BLaER1 (cell line): ENCODE data around the gene SPP1.
"Not testable (repeated sequence)": the region's sequence is repeated elsewhere in the genome, so short reads cannot be mapped to it uniquely, and the experiment has no call there.

ENCODE experiments used
- H3K27ac ChIP-seq: shearing (Covaris generic); formaldehyde crosslinking; 2 replicates; pipeline ENCODE4 v1.8.1; 2022
- H3K27me3 ChIP-seq: shearing (Covaris generic); formaldehyde crosslinking; 2 replicates; pipeline ENCODE4 v1.8.1; 2022
- H3K36me3 ChIP-seq: shearing (Covaris generic); formaldehyde crosslinking; 2 replicates; pipeline ENCODE4 v1.8.1; 2022
- H3K4me1 ChIP-seq: shearing (Covaris generic); formaldehyde crosslinking; 2 replicates; pipeline ENCODE4 v1.8.1; 2022
- H3K4me2 ChIP-seq: shearing (Covaris generic); formaldehyde crosslinking; 2 replicates; pipeline ENCODE4 v1.8.1; 2022
- H3K4me3 ChIP-seq: shearing (Covaris generic); formaldehyde crosslinking; 2 replicates; pipeline ENCODE4 v1.8.1; 2022
- H3K9ac ChIP-seq: shearing (Covaris generic); formaldehyde crosslinking; 2 replicates; pipeline ENCODE4 v1.8.1; 2022
- H3K9me3 ChIP-seq: shearing (Covaris generic); formaldehyde crosslinking; 2 replicates; pipeline ENCODE4 v1.8.1; 2022
- H4K20me1 ChIP-seq: shearing (Covaris generic); formaldehyde crosslinking; 2 replicates; pipeline ENCODE4 v1.8.1; 2022
- Cebpa-rat ChIP-seq: shearing (Covaris generic); IDR thresholded peaks from 2 replicates; pipeline ENCODE4 v1.8.1; 2022

The SPP1 gene

DNA sequence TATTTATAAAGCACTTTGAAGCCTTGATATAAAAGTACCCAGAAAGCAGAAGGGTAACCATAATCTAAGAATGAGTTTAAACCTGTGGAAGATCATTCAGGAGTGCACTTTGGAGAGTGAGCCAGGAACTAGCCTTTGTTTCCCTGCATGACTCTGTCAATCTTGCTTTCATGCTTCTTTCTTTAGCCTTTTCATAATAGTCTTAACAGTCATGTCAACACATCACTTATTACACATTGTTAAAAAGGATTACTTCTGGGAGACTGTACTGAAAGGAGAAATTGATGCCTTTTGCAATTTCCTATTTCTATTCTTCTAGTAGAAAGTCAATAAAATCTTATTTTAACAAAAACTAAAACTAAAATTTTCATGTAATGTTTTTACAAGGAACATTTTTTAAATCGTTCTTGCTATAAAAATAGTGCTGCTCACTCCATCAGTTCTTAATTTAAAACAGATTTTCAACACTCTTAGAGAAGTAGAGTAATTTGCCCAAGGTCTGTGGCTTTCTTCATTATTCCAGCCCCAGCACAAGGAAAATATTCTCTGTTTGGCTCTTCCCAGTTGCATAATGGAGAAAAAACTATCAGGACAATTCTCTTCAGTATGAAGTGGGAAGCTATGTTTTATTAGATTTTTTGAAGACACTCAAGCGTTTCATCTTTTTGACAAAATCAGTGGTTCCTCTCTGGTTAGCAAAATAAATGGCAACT, 35.4 kb upstream of the SPP1 start:
- Histone ChIP-seq H3K4me2 (no peak overlapping the region), H3K4me1 (no peaks in the 10 kb centered on the region), H4K20me1 (no peaks in the 10 kb centered on the region), H3K9me3 (no peaks in the 10 kb centered on the region), H3K27ac (no peak overlapping the region), H3K4me3 (no peak overlapping the region), H3K9ac (no peak overlapping the region), H3K36me3 (no peaks in the 10 kb centered on the region), H3K27me3 (no peaks in the 10 kb centered on the region)
- TF ChIP-seq Cebpa-rat: no peak

DNA sequence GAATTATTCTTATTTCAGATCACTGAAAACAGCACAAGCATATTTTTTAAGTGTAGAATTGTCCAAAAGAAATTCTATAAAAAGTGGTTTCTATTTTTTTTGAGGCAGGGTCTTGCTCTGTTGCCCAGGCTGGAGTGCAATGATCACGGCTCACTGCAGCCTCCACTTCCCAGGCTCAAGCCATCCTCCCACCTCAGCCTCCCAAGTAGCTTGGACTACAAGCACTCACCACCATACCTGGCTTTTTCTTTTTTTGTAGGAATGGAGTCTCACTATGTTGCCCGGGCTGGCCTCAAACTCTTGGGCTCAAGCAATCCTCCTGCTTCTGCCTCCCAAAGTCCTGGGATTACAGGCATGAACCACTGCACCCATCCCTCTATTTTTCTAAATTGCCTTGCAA, 34.7 kb upstream of the SPP1 start:
- not testable (repeated sequence) for H3K27me3 ChIP-seq, H3K4me1 ChIP-seq, H3K4me2 ChIP-seq, H3K9ac ChIP-seq, H4K20me1 ChIP-seq, H3K9me3 ChIP-seq, H3K27ac ChIP-seq, H3K4me3 ChIP-seq, H3K36me3 ChIP-seq

DNA sequence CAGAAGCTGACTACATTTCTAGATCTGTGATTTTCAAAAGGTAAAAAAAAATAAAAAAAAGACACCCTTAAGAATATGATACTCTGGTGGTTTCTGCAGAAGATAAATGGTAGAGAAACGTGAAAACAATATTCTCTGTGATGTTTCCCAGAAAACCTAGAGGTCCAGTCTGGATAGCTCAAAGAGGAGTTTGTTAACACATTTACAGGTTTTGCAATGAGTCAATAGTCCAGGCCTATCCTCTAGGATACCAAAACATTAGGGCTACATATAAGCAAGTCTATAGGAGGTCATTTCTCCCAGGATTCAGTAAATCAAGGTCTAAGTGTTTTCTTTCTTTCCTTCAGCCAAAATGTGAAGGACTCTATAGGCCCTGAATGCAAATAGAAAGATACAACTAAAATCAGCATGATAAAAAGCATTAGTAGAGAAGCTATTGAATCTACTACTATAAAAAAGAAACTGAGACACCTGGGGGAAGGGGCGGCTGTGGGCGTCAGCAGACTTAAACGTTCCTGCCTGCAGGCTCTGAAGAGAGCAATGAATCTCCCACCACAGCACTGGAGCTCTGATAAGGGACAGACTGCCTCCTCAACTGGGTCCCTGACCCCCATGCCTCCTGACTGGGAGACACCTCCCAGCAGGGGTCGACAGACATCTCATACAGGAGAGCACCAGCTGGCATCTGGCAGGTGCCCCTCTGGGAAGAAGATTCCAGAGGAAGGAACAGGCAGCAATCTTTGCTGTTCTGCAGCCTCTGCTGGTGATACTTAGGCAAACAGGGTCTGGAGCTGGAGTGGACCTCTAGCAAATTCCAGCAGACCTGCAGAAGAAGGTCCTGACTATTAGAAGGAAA, 33.7 kb upstream of the SPP1 start:
- Histone ChIP-seq H4K20me1 (no peaks in the 10 kb centered on the region), H3K36me3 (no peaks in the 10 kb centered on the region), H3K9ac (no peak overlapping the region), H3K4me2 (no peak overlapping the region), H3K4me3 (no peak overlapping the region), H3K27ac (no peak overlapping the region), H3K9me3 (no peaks in the 10 kb centered on the region), H3K27me3 (no peaks in the 10 kb centered on the region), H3K4me1 (no peaks in the 10 kb centered on the region)
- no peak for TF ChIP-seq Cebpa-rat

DNA sequence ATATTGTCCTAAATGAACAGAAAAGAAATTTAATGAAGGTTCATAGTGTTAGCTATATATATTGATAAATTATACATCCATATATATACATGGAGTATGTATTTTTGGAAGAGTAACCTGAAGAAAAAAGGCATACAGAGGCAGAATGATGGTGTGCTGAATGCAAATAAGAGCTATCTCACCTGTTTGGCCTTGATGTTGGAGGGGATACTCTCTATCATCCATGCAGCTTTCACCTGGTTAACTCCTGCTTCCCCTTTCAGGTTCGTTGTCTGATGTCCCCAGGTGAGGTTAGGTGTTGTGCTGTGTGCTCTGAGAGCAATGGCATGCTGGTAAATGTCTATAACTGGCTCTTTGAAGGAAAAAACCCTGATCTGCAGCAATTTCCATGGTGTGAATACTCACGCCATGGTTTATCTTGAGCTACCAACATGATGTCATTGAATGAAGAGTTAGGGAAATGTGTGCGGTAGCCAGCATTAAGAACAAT, 31.8 kb upstream of the SPP1 start:
- Histone ChIP-seq H4K20me1 (no peaks in the 10 kb centered on the region), H3K4me1 (no peaks in the 10 kb centered on the region), H3K27me3 (no peaks in the 10 kb centered on the region), H3K4me3 (no peak overlapping the region), H3K9me3 (no peaks in the 10 kb centered on the region), H3K27ac (no peak overlapping the region), H3K36me3 (no peaks in the 10 kb centered on the region), H3K4me2 (no peak overlapping the region), H3K9ac (no peak overlapping the region)
- no peak for TF ChIP-seq Cebpa-rat

DNA sequence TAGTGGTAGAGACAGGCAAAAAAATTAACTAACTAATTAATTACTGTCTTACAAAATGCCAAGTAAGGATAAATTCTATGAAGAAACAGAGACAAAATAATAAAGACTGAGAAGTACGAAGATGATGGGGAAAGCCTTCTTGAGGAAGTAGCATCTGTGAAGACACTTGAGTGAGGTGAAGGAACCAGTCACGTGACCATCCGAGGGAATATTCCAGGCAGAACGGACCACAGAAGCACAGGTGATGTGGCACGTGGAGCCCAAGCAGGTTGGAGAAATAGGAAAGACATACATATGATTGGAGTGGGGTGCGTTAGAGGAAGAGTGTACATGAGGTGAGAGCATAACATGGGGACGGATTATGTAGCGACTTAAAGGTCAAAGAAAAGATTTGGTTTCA, 30.5 kb upstream of the SPP1 start:
- no peak overlapping the region for H3K27ac ChIP-seq
- H3K27me3 ChIP-seq: no peaks in the 10 kb centered on the region
- no peak overlapping the region for H3K4me2 ChIP-seq
- H3K9ac ChIP-seq: no peak overlapping the region
- H3K4me3 ChIP-seq: no peak overlapping the region
- H4K20me1 ChIP-seq: no peaks in the 10 kb centered on the region
- H3K9me3 ChIP-seq: no peaks in the 10 kb centered on the region
- no peaks in the 10 kb centered on the region for H3K4me1 ChIP-seq
- no peak for TF ChIP-seq Cebpa-rat
- no peaks in the 10 kb centered on the region for H3K36me3 ChIP-seq

DNA sequence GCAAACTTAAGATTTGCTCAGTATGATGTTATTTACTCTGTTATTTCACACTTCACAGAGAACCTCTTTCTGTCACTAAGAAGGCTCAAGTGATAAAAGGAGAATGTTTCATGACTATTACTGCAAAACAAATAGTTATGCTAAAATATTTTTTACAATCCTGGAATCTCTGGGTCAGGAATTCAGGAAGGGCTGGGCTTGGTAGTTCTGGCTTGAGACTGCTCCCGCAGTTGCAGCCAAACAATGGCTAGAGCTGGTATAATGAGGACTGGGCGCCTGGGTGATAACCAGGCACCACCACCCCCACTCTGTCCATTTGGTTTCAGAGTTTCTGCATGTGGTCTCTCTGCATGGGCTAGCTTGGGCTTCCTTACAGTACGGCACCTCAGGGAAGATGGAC, 28.7 kb upstream of the SPP1 start:
- no peak for TF ChIP-seq Cebpa-rat
- H3K27ac ChIP-seq: no peak overlapping the region
- no peaks in the 10 kb centered on the region for H3K27me3 ChIP-seq
- no peak overlapping the region for H3K4me2 ChIP-seq
- H4K20me1 ChIP-seq: no peaks in the 10 kb centered on the region
- H3K4me1 ChIP-seq: no peaks in the 10 kb centered on the region
- H3K4me3 ChIP-seq: no peak overlapping the region
- no peak overlapping the region for H3K9ac ChIP-seq
- no peaks in the 10 kb centered on the region for H3K9me3 ChIP-seq
- H3K36me3 ChIP-seq: no peaks in the 10 kb centered on the region

DNA sequence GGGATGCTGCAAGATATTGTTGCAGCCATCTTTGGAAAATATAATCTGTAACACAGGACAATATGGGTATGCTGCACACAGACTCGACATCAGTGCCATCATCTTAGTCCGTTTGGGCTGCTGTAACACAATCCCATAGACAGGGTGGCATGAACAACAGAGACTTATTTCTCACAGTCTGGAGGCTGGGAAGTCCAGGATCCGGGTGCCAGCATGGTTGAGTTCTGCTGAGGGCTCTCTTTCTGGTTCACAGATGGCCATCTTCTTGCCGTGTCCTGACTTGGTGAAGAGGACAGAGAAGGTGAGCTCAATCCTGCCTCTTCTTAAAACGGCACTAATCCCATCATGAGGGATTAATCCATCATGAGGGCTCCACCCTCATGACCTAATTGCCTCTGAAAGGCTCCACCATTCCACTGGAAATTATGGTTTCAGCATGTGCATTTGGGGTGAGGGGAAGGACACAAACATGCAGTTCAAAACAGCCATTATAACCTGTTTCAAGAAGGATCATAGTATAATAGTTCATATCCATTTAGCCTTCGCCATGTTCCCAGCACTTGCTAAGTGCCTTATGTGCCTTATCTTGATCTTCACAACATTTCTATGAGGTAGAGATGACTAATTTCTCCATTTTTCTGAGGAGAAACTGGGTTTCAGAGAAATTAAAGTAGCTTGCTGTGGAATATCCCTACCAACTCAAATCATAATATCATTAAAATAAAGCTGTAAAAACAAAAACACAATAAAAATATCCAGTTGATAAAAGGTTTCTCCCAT, 27.9 kb upstream of the SPP1 start:
- H3K9ac ChIP-seq: no peak overlapping the region
- no peak for TF ChIP-seq Cebpa-rat

DNA sequence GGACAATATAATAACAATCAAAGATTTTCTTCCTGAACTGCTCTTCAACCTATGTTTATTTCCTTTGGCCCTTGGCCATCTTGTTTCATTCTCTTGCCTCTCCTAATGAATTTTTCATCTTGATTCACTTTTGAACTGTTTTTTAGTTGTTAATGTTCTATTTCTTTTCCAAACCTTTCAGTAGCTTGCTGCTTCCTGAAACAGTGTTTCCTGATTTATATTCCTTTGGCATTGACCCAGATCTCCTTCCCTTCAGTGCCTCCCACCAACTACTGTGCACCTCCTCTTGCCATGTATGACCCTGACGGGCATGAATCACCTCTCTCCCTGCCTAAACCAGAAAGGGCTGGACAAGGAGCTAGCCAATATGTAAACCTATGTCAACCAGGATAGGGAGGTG, 25.6 kb upstream of the SPP1 start:
- H4K20me1 ChIP-seq: no peaks in the 10 kb centered on the region
- H3K4me2 ChIP-seq: no peak overlapping the region
- no peak overlapping the region for H3K27ac ChIP-seq
- H3K36me3 ChIP-seq: no peaks in the 10 kb centered on the region
- no peak overlapping the region for H3K9ac ChIP-seq
- no peaks in the 10 kb centered on the region for H3K9me3 ChIP-seq
- TF ChIP-seq Cebpa-rat: no peak
- no peaks in the 10 kb centered on the region for H3K27me3 ChIP-seq
- no peak overlapping the region for H3K4me3 ChIP-seq
- H3K4me1 ChIP-seq: no peaks in the 10 kb centered on the region; the same call in 1 of the 2 replicates

More for the DNA sequence above, 27.9 kb upstream of the SPP1 start:
- H3K4me2 ChIP-seq: no peak overlapping the region
- H3K4me1 ChIP-seq: no peaks in the 10 kb centered on the region
- H3K27ac ChIP-seq: no peak overlapping the region
- no peaks in the 10 kb centered on the region for H3K9me3 ChIP-seq
- H3K4me3 ChIP-seq: no peak overlapping the region
- H3K27me3 ChIP-seq: no peaks in the 10 kb centered on the region
- H3K36me3 ChIP-seq: no peaks in the 10 kb centered on the region
- no peaks in the 10 kb centered on the region for H4K20me1 ChIP-seq

DNA sequence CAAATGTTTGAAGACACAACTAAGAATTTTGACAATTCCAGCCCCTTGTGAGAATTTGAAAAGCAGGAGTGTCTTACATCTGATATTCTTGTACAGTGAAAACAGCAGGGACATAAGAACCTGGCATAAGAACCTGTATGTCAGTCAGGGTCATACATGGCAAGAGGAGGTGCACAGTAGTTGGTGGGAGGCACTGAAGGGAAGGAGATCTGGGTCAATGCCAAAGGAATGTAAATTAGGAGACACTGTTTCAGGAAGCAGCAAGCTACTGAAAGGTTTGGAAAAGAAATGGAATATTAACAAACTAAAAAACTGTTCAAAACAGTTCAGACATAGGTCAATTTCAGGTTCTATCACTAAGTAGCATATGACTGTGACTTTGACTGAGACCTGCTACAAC, 25.0 kb upstream of the SPP1 start:
- no peaks in the 10 kb centered on the region for H3K36me3 ChIP-seq
- H3K4me1 ChIP-seq: no peaks in the 10 kb centered on the region; the same call in 1 of the 2 replicates
- no peak overlapping the region for H3K4me3 ChIP-seq
- no peak for TF ChIP-seq Cebpa-rat
- no peak overlapping the region for H3K9ac ChIP-seq
- no peaks in the 10 kb centered on the region for H4K20me1 ChIP-seq
- H3K27ac ChIP-seq: no peak overlapping the region
- H3K4me2 ChIP-seq: no peak overlapping the region
- no peaks in the 10 kb centered on the region for H3K27me3 ChIP-seq
- no peaks in the 10 kb centered on the region for H3K9me3 ChIP-seq
